ENCODE results near the gene SCN4B. TPM values are rescaled to one million over a fixed set of nuclear protein-coding genes. Genes with fewer than 3 reads are reported as not detected.

The SCN4B gene
- total RNA-seq, 1 donor from 2014 or later, result 0.42 TPM

DNA sequence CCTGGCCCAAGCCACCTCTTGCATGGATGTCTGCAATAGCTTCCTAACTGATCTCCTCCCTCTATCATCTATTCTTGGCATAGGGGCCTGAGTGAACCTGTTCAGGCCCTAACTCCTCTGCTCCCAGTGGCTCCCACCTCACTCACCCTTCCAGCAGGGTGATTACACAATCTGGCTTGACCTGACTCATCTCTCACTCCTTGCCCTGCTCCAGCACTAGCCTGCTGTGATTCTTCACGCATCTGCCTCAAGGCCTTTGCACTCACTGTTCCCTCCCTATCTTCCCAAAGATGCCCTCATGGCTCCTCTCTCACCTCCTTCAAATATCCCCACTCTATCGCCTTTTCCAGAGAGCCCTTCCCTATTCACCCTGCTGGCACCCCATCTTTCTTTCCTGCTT, 10.5 kb downstream of the SCN4B start:
- Mint-ChIP-seq H3K36me3 (ENCODE audit: low read depth) (no peaks in the 10 kb centered on the region), H3K27me3 (ENCODE audit: low read depth) (peaks cover 65% of the 10 kb centered on the region), H3K4me1 (ENCODE audit: low read depth) (peaks cover 4% of the 10 kb centered on the region), H3K27ac (ENCODE audit: unreplicated experiment) (no peak overlapping the region), H3K4me3 (ENCODE audit: unreplicated experiment) (no peak overlapping the region), H3K9me3 (ENCODE audit: low read depth) (no peaks in the 10 kb centered on the region)
- TF ChIP-seq, protein P1, sequence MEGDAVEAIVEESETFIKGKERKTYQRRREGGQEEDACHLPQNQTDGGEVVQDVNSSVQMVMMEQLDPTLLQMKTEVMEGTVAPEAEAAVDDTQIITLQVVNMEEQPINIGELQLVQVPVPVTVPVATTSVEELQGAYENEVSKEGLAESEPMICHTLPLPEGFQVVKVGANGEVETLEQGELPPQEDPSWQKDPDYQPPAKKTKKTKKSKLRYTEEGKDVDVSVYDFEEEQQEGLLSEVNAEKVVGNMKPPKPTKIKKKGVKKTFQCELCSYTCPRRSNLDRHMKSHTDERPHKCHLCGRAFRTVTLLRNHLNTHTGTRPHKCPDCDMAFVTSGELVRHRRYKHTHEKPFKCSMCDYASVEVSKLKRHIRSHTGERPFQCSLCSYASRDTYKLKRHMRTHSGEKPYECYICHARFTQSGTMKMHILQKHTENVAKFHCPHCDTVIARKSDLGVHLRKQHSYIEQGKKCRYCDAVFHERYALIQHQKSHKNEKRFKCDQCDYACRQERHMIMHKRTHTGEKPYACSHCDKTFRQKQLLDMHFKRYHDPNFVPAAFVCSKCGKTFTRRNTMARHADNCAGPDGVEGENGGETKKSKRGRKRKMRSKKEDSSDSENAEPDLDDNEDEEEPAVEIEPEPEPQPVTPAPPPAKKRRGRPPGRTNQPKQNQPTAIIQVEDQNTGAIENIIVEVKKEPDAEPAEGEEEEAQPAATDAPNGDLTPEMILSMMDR (IDR thresholded peaks at IDR 0.05), result no peak
- no peak for DNase-seq (ENCODE audit: low spot score)

DNA sequence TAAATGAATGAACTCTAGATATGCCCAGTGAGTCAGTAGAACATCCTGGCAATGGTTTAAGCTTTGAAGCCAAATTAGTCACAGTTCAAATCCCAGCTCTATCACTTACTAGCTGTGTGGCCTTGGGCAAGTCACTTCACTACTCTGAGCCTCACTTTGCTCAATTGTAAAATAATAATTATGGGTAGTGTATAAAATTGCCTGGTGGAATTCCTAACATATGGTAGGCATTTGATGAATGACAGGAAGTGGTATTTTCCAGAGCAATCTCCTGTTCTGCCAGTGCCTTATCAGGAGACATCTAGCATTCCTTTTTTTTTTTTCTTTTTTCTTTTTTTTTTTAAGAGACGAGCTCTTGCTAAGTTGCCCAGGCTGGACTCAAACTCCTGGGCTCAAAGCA, 13.0 kb downstream of the SCN4B start:
- no peak for DNase-seq (ENCODE audit: low spot score)
- Mint-ChIP-seq H3K9me3 (ENCODE audit: low read depth) (no peaks in the 10 kb centered on the region), H3K4me1 (ENCODE audit: low read depth) (no peaks in the 10 kb centered on the region), H3K27me3 (ENCODE audit: low read depth) (peaks cover 65% of the 10 kb centered on the region), H3K27ac (ENCODE audit: unreplicated experiment) (no peak overlapping the region), H3K4me3 (ENCODE audit: unreplicated experiment) (no peak overlapping the region), H3K36me3 (ENCODE audit: low read depth) (no peaks in the 10 kb centered on the region)
- TF ChIP-seq, protein P1 (IDR thresholded peaks at IDR 0.05), result no peak

DNA sequence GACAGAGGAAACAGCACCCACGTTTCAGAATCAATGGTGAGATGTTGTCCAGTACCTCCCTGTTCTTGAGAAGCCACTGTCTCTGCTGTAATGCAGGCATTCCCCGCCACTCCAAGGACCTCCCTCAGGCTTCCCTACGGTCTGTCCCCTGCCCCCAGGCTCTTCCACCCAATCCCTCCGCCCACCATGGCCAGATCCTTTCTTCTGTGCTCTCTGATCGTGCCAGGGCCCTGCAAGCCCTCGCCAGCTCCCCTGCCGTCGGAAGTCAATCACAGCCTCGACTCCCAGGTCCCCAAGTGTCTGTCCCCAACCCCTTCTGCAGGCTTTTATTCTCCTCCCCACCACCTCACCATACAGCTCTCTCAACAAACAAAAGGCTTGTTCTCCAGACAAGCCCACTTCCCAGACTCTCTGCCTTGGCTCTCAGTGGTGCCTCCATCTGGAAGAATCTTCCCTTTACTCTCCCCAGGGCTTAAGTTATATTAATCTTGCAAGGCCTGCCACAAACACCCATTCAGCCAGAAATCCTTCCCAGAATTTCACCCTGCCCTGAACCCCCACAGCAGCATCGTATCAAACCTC, 13.7 kb downstream of the SCN4B start:
- TF ChIP-seq, protein P1 (IDR thresholded peaks at IDR 0.05), result no peak
- H3K4me3 Mint-ChIP-seq (ENCODE audit: unreplicated experiment), result no peak overlapping the region
- H3K4me1 Mint-ChIP-seq (ENCODE audit: low read depth), result no peaks in the 10 kb centered on the region
- no peak overlapping the region for H3K27ac Mint-ChIP-seq (ENCODE audit: unreplicated experiment)
- peaks cover 59% of the 10 kb centered on the region for H3K27me3 Mint-ChIP-seq (ENCODE audit: low read depth)
- H3K9me3 Mint-ChIP-seq (ENCODE audit: low read depth), result no peaks in the 10 kb centered on the region
- H3K36me3 Mint-ChIP-seq (ENCODE audit: low read depth), result no peaks in the 10 kb centered on the region
- no peak for DNase-seq (ENCODE audit: low spot score)

- Mint-ChIP-seq H3K36me3 (ENCODE audit: low read depth) (no peaks in the 10 kb centered on the region), H3K9me3 (ENCODE audit: low read depth) (no peaks in the 10 kb centered on the region), H3K4me3 (ENCODE audit: unreplicated experiment) (no peak overlapping the region), H3K4me1 (ENCODE audit: low read depth) (no peaks in the 10 kb centered on the region), H3K27ac (ENCODE audit: unreplicated experiment) (no peak overlapping the region), H3K27me3 (ENCODE audit: low read depth) (peaks cover 44% of the 10 kb centered on the region)
- TF ChIP-seq, protein P1 (IDR thresholded peaks at IDR 0.05), result no peak
- no peak for DNase-seq (ENCODE audit: low spot score)
Measured at GRCh38 chr11:118136801-118137200, 15.8 kb downstream of the SCN4B start.

DNA sequence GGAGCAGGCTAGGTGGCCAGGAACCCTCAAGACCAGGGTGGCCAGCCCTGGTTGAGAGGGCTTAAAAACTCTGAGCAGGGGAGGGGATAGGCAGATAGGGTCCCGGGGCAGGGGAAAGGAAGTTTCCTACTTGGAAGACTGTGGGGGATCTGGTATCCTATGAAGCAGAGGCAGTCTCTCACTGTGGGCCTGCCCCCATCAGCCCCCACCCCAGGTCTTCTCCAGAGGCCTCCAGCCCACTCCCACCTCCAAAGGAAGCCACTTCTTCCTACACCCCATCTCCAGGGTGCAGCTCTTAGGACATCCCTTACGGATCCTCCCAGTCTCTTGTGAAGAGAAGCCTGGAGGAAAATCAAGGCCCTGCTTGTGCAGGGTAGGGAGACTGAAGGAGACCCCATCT, 16.3 kb downstream of the SCN4B start:
- Mint-ChIP-seq H3K27me3 (ENCODE audit: low read depth) (peaks cover 41% of the 10 kb centered on the region), H3K4me1 (ENCODE audit: low read depth) (no peaks in the 10 kb centered on the region), H3K9me3 (ENCODE audit: low read depth) (no peaks in the 10 kb centered on the region), H3K27ac (ENCODE audit: unreplicated experiment) (no peak overlapping the region), H3K36me3 (ENCODE audit: low read depth) (no peaks in the 10 kb centered on the region), H3K4me3 (ENCODE audit: unreplicated experiment) (no peak overlapping the region)
- DNase-seq (ENCODE audit: low spot score), result no peak
- TF ChIP-seq, protein P1 (IDR thresholded peaks at IDR 0.05), result no peak

Measured in chondrocyte (in vitro differentiated cells).